HG03066 (cell line): Measurements from ENCODE around the gene SYTL4.

Experiments
- ATAC-seq: cut with Tn5 transposase; IDR thresholded peaks from one replicate; pipeline ENCODE4 v1.9.1; 2021; ENCODE audit warnings: low read depth; ENCODE audit not compliant: unreplicated experiment

Gene SYTL4

DNA sequence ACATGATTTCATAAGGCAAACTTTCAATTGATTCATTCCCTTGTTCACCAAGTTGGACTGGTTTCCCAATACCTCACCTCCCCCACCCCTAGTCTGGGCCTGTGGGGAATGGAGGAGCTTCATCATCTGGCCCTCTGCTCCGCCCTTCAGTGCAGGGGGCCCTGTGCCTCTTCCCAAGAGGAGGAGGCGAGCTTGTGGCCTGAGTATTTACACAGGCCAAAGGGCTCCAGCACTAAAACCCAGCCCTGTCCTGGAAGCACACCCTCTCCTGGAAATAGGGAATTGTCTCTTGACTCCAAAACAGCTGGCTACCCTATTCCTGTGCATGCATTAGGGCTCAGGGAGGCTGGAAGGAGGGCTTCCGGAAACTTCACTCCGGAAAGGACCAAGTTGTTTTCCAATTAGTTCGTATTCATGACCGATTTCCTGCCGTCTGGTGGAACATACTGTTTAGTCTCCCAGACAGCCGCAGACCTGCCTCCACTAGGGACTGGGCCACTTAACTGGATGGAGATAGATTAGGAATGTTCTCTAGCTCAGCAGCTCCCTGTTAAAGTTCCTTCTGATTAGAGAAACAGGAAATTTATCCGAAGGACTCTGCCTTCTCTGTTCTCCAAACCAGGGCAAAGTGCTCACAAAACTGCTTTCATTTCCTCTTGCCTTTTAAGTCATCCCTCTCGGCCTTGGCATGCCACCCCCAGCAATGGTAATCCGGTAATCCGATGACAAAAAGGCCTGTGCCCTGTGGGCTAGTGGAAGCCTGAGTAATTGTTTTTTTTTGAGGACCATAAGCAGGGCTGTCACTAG, 82.2 kb downstream of the SYTL4 start:
- ATAC-seq, result no peak

DNA sequence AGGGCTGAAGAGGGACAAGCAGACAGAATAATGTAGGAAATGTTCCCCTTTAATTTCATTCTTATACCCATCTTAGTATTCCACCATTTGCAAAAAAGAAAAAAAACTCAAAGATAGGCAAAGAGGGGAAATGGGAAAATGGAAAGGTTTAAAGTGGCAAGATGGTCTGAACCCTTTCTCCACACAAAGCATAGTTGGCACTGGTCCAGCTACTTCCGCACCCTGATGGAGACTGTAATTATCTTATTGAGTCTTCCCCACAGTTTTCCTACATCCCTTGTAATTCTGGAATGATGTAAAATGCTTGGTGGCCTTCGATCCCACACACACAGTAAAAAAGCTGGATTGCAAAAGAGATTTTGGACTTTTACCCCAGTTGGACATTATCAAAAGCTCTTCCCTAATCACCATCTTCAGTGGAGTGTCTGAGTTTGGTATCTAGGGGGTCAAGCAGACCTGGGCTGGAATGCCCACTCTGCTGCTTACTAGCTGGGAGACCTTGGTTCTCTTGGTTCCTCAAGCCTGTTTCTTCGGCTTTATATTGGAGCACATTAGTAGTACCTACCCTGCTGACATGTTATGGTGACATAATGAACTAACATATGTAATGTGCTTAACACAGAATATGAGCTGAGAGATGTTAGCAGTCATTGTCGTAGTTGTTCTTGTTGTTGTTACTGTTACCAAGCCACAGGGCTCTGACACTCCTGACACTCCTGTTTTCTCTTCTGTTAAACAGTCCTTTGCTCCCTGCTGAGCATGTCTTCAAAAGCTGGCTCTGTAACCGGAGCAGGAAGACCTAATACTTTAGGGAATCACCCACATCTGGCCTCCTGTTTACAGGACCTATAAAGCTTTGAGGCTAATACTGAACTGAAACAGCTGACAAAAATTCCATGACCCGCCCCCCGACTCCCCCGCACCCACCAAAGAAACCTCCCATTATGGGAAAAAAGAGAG, 83.2 kb downstream of the SYTL4 start:
- no peak for ATAC-seq

DNA sequence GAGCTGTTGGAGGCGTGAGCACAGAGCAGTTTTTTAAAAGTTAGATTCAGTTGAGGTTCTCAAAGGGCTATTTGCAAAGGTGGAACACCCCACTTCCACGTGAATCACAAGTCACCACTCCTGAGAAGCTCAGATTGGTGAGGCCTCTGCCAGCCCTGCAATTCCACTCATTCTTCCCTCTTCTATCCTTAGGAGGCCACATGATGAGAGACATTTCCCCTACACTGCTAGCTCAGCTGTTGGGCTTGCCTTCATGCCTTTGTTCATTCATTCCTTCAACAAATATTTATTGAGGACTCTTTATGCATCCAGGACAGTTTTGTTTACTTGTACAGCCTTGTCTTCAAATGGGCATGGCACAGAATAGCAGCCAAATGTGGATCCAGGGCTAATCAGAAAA, 84.2 kb downstream of the SYTL4 start:
- ATAC-seq, result no peak

DNA sequence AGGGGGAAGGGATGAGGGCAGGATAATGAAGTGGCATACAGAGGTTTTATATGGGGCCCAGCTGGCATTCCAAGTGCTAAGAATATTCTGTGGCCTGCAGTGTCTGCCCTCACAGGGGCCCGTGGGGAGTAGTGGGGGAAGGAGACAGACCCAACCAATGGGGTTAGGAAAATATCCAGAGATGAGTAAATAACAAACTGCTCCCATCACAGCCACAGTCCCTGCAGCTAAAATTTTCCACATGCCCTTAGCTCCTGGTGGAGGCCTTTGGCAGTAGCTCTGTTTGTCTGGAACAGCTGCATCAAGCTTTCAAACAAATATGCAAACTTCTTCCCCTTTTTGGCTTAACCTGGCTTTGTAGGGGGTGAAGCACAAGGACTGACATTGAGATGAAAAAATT, 84.8 kb downstream of the SYTL4 start:
- no peak for ATAC-seq

DNA sequence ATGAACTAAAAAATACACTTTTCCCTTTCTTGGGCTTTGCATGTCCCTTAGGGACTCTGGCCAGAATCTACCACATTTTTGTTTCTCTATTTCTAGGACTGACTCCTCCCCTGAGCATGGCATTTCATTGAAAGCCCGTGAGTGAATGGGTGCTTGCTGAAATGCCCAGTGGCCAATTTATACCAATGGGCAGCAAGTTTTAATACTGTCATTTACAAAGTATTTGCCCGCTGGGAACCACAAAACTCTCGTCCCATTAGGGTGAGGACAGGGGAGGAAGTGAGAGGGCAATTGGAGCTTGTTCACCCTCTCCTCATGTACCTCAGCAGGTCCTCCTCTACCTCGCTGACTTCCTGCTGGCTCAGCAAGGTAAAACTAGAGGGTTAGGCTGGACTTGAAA, 86.8 kb downstream of the SYTL4 start:
- ATAC-seq, result no peak

DNA sequence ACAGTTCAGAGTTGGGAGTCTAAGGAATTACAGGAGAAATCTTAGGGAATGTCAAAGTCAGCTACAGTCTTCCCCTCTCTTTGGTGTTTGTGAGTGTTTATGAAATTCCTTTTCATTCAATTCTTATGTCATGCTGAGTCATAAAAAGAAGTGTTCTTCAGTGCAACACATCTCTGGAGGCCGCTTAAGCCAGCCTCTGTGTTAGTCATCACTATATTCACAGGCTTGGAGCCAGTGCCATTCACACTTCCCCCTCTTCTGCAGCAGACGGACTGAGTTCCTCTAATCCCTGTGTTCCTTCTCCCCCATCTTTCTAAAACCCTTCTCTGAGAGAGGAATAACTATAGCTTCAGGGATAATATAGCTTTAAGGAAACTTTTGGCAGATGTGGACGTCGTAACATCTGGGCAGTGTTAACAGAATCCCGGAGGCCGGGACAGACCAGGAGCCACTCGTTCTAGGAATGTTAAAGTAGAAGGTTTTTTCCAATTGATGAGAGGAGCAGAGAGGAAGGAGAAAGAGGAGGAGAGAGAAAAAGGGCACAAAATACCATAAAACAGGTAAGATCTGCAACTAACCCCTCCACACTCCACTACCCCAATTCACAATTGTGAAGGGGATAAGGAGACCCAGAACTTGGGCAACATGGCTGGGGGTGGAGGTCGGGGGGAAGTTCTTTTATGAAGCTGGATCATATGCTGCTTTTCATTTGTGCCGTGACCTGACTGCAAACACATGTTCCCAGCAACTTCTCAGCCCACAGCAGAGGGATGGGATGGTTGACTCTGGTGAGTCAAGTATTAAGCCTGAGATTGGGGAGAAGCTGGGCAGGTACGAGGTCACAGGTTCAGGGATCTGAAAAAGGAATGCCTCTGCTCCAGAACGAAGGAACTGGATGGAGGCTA, 87.7 kb downstream of the SYTL4 start, which contains the start of gene SRPX2:
TSS of gene SRPX2 (plus strand) at position 244 of the 905 bp plus-strand sequence. CDS start 2,124 bp downstream, outside the sequence.
- ATAC-seq, result no peak

DNA sequence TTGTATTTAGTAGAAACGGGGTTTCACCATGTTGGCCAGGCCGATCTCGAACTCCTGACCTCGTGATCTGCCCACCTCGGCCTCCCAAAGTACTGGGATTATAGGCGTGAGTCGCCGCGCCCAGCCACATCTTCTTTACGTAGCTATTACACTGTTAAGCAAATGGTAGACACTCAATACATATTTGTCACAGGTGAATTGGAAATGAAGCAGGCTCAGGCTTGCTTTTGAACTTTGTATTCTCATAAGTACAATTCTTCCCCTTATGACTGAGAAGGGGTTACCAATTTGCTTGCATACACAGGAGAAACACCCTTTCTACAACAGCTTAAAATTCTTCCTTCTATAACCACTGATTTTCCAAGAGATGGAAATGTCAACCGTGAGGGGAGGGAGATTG, 88.7 kb downstream of the SYTL4 start:
- no peak for ATAC-seq

DNA sequence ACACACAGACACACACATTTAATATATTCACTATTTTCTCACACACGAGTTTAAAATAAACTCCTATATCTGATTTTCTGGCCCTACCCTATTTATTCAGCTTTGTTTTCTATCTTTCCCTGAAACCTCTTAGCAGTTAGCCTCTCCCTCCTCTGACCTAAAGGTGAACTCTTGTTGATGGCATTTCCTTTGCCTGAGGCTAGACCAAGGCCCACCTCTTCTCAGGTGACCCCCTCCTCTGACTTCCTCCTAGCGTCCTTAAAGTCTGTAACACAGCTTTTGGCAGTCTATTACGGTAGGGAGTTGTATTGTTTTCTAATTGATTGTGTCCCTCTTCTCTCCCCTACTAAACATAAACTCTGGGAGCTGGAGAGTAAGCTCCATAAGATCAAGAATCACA, 89.6 kb downstream of the SYTL4 start:
- ATAC-seq, result no peak

DNA sequence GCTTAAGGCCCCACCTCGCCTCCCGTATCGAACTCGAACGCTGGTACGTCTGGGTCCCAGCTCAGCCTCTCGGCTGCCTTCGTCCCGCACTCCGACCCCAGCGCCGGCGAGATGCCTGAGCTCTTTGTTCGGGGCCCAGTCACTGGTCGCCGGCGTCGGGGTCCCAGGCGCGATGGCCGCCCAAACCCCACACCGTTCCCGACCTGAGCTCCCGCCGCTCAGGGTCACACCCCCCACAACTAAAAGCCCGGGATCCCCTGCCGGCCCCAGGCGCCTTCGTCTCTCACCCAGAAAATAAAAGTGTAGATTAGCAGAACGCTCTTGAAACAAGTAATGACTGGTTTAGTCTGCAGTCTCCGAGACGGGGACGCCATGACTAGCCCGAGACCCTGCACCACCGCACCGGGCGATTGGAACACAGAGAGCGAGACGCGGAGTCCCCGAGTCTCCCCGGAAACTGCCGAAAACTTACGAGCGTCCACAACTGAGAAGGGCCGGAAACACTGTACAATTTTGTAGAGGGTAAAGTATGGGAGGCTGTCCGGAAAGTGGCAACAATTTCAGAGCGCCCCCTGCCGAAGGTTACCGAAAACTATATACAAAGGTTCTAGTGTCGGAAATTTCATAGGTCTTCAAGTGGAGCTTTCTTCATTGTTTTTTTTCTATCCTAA, 95.5 kb downstream of the SYTL4 start, which contains the start of gene TSPAN6:
TSS of gene TSPAN6 (minus strand) at position 486 of the 671 bp plus-strand sequence. CDS start at position 374, 112 bp downstream.
- ATAC-seq, result peak; percentile 97

DNA sequence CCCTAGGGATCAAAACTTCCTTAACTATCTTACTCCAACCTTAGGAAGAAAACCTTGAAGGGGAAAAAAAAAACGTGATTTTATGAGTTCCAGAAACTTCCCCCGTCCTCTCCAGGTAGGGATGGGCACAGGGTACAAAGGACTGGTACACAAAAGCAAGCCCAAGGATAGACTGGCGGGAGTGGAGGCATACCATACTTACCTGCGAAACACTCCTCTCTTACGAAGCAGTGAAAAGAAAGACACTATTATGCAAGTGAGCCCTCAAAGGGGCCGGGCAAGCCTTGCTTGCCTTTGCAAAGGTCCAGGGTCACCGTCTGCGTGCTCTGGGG, 96.0 kb downstream of the SYTL4 start:
- ATAC-seq, result no peak

DNA sequence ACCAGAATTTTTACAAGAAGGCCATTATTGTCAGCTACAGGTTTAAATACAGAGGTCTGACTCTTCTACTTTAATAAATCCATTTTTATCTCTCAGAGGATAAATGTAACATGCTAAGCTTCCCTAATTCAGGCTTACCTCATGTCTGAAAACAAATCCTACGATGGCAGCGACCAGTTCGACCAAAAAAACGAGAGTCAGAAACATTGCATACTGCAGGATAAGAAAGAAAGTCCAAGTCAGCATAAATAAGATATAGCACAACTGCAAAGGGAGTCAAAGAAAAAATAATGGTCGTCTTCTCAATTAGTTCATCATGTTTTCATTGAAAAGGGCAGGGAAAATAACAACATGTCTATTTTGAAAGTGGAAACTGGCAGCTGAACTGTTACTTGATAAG, 96.9 kb downstream of the SYTL4 start:
- ATAC-seq, result no peak

DNA sequence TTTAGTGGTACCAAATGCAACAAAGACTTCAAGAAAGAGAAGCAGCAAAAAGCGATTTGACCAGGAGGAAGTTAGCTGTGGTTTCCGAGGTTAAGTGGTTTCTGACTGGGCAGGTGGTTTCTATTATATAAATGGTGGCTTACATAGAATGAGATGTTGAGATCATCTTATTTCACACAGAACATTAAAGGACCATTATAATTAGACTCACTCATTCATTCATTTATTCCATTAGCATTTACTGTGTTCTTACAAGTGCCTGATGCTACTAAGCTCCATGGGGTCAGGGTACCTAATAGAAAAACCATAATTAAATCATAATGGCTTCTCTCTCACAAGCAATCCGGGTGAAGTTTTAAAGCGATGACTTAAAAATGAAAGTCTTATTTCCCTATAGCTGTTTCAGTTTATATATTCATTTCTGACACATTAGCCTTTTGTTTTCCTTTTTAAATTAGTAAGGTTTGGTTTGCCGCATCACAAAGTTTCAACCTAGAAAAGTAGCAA, 105.9 kb downstream of the SYTL4 start:
- peak; percentile 93 for ATAC-seq
